IPS-20b (cell line): ENCODE results near the gene C15orf39.

ENCODE experiments used
- H3K27ac ChIP-seq: one replicate; pipeline ENCODE4 v1.5.1; 2013; ENCODE audit warnings: low read length
- H3K27me3 ChIP-seq: 2 replicates; pipeline ENCODE4 v1.6.1; 2013; ENCODE audit warnings: mild to moderate bottlenecking, low read length, inconsistent platforms; ENCODE audit not compliant: insufficient read depth
- H3K36me3 ChIP-seq: 2 replicates; pipeline ENCODE4 v1.6.1; 2013; ENCODE audit warnings: low read depth, mild to moderate bottlenecking, inconsistent platforms, low read length, moderate library complexity; ENCODE audit not compliant: insufficient read depth
- H3K4me1 ChIP-seq: 2 replicates; pipeline ENCODE4 v1.6.1; 2013; ENCODE audit warnings: mild to moderate bottlenecking, control low read depth, inconsistent platforms, low read length, moderate library complexity; ENCODE audit not compliant: insufficient read depth
- H3K4me3 ChIP-seq: 2 replicates; pipeline ENCODE4 v1.5.1; 2013; ENCODE audit warnings: mild to moderate bottlenecking, low read length, inconsistent platforms
- H3K9ac ChIP-seq: 2 replicates; pipeline ENCODE4 v1.6.1; 2013; ENCODE audit warnings: low read depth, mild to moderate bottlenecking, inconsistent platforms, low read length, moderate library complexity
- H3K9me3 ChIP-seq: 2 replicates; pipeline ENCODE4 v1.6.1; 2013; ENCODE audit warnings: mild to moderate bottlenecking, low read depth, low read length, inconsistent platforms; ENCODE audit not compliant: insufficient read depth

Gene C15orf39

GRCh38 chr15:75230551-75231371, 29.1 kb downstream of the C15orf39 start:
- H3K9ac ChIP-seq = no peak overlapping the region
- no peaks in the 10 kb centered on the region for H3K36me3 ChIP-seq
- no peaks in the 10 kb centered on the region; the same call in 1 of the 2 replicates for H3K4me1 ChIP-seq
- H3K27me3 ChIP-seq = no peaks in the 10 kb centered on the region
- H3K27ac ChIP-seq = no peak overlapping the region
- no peak overlapping the region for H3K4me3 ChIP-seq
- H3K9me3 ChIP-seq = no peaks in the 10 kb centered on the region

DNA sequence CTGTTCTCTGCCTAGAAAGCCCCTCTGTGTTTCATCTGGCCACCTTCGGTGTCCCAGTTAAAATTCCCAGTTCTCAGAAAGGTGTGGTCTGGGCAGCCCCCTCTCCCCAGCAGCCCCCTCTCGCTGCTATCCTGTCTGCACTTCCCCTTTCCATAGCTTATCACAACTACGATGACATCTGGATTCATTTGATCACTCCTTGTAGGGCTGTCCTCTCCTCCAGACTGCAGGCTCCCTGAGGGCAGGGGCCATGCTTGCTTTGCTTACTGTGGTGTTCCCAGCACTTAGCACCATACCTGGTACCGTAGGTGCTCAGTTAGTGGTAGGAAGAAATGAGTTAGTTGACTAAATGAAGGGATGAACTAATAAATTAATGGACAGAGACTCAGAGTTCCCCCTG, 30.2 kb downstream of the C15orf39 start:
- H3K4me3 ChIP-seq = no peak overlapping the region
- H3K36me3 ChIP-seq = no peaks in the 10 kb centered on the region
- H3K27ac ChIP-seq = no peak overlapping the region
- no peak overlapping the region for H3K9ac ChIP-seq
- H3K4me1 ChIP-seq = no peaks in the 10 kb centered on the region; the same call in 1 of the 2 replicates
- H3K9me3 ChIP-seq = no peaks in the 10 kb centered on the region
- no peaks in the 10 kb centered on the region for H3K27me3 ChIP-seq

- Histone ChIP-seq H3K9ac (no peak overlapping the region), H3K4me1 (no peaks in the 10 kb centered on the region; the same call in 1 of the 2 replicates), H3K4me3 (no peak overlapping the region), H3K36me3 (no peaks in the 10 kb centered on the region), H3K9me3 (no peaks in the 10 kb centered on the region), H3K27me3 (no peaks in the 10 kb centered on the region), H3K27ac (no peak overlapping the region)
Measured at GRCh38 chr15:75232252-75232813, 30.7 kb downstream of the C15orf39 start.

DNA sequence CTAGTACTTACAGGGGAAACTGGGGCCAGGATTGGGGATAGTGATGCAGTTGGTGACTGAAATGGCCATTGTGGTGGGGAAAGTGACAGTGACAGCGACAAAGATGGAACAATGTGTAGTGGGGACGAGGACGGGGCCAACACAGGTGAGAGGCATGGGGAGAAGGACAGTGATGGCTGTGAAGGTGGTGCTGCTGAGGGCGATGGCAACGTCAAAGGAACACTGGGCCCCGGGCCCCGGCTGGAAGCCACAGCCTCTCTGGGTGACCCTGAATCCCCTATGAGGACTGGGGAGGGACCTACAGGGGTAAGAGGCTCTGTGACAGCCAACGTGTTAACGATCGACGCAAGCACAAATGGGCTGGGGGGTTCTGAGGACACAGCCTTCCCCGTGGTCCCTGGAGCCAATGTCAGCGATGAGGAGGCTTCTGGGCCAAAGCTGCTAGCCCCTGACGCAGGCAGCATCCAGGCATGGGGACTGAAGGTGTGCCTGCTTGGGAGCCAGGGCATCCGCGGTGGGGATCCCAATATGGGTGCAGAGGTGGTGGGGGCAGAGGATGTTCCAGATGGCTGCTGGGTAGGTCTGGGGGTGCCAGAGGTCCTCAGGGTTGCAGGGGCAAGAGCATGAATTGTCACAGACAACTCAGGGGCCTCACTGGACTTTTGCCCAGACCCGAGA, 31.3 kb downstream of the C15orf39 start:
- H3K9me3 ChIP-seq = no peaks in the 10 kb centered on the region
- H3K36me3 ChIP-seq = no peaks in the 10 kb centered on the region
- no peak overlapping the region for H3K27ac ChIP-seq
- no peak overlapping the region for H3K9ac ChIP-seq
- no peaks in the 10 kb centered on the region; the same call in 1 of the 2 replicates for H3K4me1 ChIP-seq
- H3K27me3 ChIP-seq = no peaks in the 10 kb centered on the region
- H3K4me3 ChIP-seq = no peak overlapping the region

- no peak overlapping the region for H3K9ac ChIP-seq
- no peaks in the 10 kb centered on the region for H3K27me3 ChIP-seq
- no peak overlapping the region for H3K27ac ChIP-seq
- no peak overlapping the region for H3K4me3 ChIP-seq
- no peaks in the 10 kb centered on the region for H3K36me3 ChIP-seq
- no peaks in the 10 kb centered on the region; the same call in 1 of the 2 replicates for H3K4me1 ChIP-seq
- H3K9me3 ChIP-seq = no peaks in the 10 kb centered on the region
Measured at GRCh38 chr15:75233504-75234190, 32.0 kb downstream of the C15orf39 start.

GRCh38 chr15:75234191-75234810, 32.6 kb downstream of the C15orf39 start:
- H3K9me3 ChIP-seq = no peaks in the 10 kb centered on the region
- H3K4me1 ChIP-seq = no peaks in the 10 kb centered on the region; the same call in 1 of the 2 replicates
- H3K27me3 ChIP-seq = no peaks in the 10 kb centered on the region
- no peak overlapping the region for H3K27ac ChIP-seq
- no peak overlapping the region for H3K9ac ChIP-seq
- H3K4me3 ChIP-seq = no peak overlapping the region
- H3K36me3 ChIP-seq = no peaks in the 10 kb centered on the region

- H3K9me3 ChIP-seq = no peaks in the 10 kb centered on the region
- H3K27me3 ChIP-seq = no peaks in the 10 kb centered on the region
Measured at GRCh38 chr15:75235051-75235673, 33.5 kb downstream of the C15orf39 start.

GRCh38 chr15:75235760-75236729, 34.4 kb downstream of the C15orf39 start:
- Histone ChIP-seq H3K9ac (no peak overlapping the region), H3K27ac (no peak overlapping the region), H3K27me3 (no peaks in the 10 kb centered on the region), H3K4me3 (no peak overlapping the region), H3K36me3 (no peaks in the 10 kb centered on the region), H3K4me1 (no peaks in the 10 kb centered on the region), H3K9me3 (no peaks in the 10 kb centered on the region)

More at GRCh38 chr15:75235051-75235673, 33.5 kb downstream of the C15orf39 start:
- Histone ChIP-seq H3K4me1 (no peaks in the 10 kb centered on the region; the same call in 1 of the 2 replicates), H3K27ac (no peak overlapping the region), H3K4me3 (no peak overlapping the region), H3K36me3 (no peaks in the 10 kb centered on the region), H3K9ac (no peak overlapping the region)

GRCh38 chr15:75237316-75237982, 35.8 kb downstream of the C15orf39 start:
- Histone ChIP-seq H3K27ac (no peak overlapping the region), H3K27me3 (no peaks in the 10 kb centered on the region), H3K9me3 (no peaks in the 10 kb centered on the region), H3K9ac (no peak overlapping the region), H3K4me3 (no peak overlapping the region), H3K36me3 (no peaks in the 10 kb centered on the region), H3K4me1 (no peaks in the 10 kb centered on the region)

GRCh38 chr15:75238150-75238549, 36.5 kb downstream of the C15orf39 start:
- H3K36me3 ChIP-seq = no peaks in the 10 kb centered on the region
- H3K9ac ChIP-seq = no peak overlapping the region
- no peaks in the 10 kb centered on the region for H3K27me3 ChIP-seq
- H3K4me3 ChIP-seq = no peak overlapping the region
- H3K4me1 ChIP-seq = no peaks in the 10 kb centered on the region
- no peak overlapping the region for H3K27ac ChIP-seq
- no peaks in the 10 kb centered on the region for H3K9me3 ChIP-seq
